Measurements from ENCODE around the gene SAP30L. TPM values are rescaled to one million over a fixed set of nuclear protein-coding genes. Genes with fewer than 3 reads are reported as not detected.

The SAP30L gene
- total RNA-seq, 8 experiments from 2014 or later: 10.0 to 27.3 (median 16.7) TPM

- Histone ChIP-seq H3K27ac (no peak within 1 kb of the TSS), H3K4me3 (peak within 1 kb of the TSS in 4 of 5 donors; percentile 3 to 25 (median 16)), H3K4me1 (replicated peaks in 1 of 2) (peaks cover 5 to 20% of the 10 kb centered on the region in 2 donors)
- WGBS, 10 experiments: 0 to 8% (median 0%) methylated on average over 1 to 5 of the region's 20 CpGs; no CpG with 5 or more reads in 6 of the 10 experiments
- peak in 7 of 8 experiments; percentile 44 to 80 (median 61) for ATAC-seq (replicated peaks in 6 of 8)
- in situ Hi-C loops (cut with MboI; ENCODE audit: low pct_unique_long_range_greater_than_20kb in 2 of 9, low sequenced_read_pairs in 9 of 9, unreplicated experiment in 9 of 9): loop anchor here in 4 of 9 experiments (10.0 to 25.0 kb wide), 2 partner anchors 127 to 134 kb away; no protein-coding TSS in a partner anchor
Observed at GRCh38 chr5:154478224-154478565, 32.4 kb downstream of the SAP30L start, which contains the start of gene HAND1. TSS of gene HAND1 (minus strand) at chr5:154478227. CDS start at chr5:154478008, 219 bp downstream.

- peak in 6 of 8 experiments; percentile 8 to 21 (median 12) for ATAC-seq (replicated peaks in 6 of 8)
- Histone ChIP-seq H3K4me3 (no peak overlapping the region), H3K27ac (no peak overlapping the region), H3K4me1 (replicated peaks in 1 of 2) (peaks cover 5 to 20% of the 10 kb centered on the region in 2 donors)
- in situ Hi-C loops (cut with MboI; ENCODE audit: low pct_unique_long_range_greater_than_20kb in 2 of 9, low sequenced_read_pairs in 9 of 9, unreplicated experiment in 9 of 9): loop anchor here in 4 of 9 experiments (10.0 to 25.0 kb wide), 2 partner anchors 126 to 134 kb away; no protein-coding TSS in a partner anchor
- no CpG with 5 or more reads among the region's 27 CpGs for WGBS, 10 experiments
Observed at GRCh38 chr5:154478752-154479159, 33.0 kb downstream of the SAP30L start.

- WGBS, 10 experiments: 0 to 40% (median 6%) methylated on average over 2 to 10 of the region's 44 CpGs; no CpG with 5 or more reads in 3 of the 10 experiments
- H3K4me3 ChIP-seq: no peak overlapping the region
- in situ Hi-C loops (cut with MboI; ENCODE audit: low pct_unique_long_range_greater_than_20kb in 2 of 9, low sequenced_read_pairs in 9 of 9, unreplicated experiment in 9 of 9): loop anchor here in 4 of 9 experiments (10.0 to 25.0 kb wide), 2 partner anchors 125 to 133 kb away; no protein-coding TSS in a partner anchor
- peaks cover 5 to 23% of the 10 kb centered on the region in 2 donors for H3K4me1 ChIP-seq (replicated peaks in 1 of 2)
- no peak overlapping the region for H3K27ac ChIP-seq
- ATAC-seq (replicated peaks in 6 of 8): peak in 2 of 8 experiments; percentile 2 to 5
Observed at GRCh38 chr5:154479160-154479943, 33.6 kb downstream of the SAP30L start.

- Histone ChIP-seq H3K4me3 (no peak overlapping the region), H3K4me1 (replicated peaks in 1 of 2) (peaks cover 5 to 23% of the 10 kb centered on the region in 2 donors), H3K27ac (no peak overlapping the region)
- in situ Hi-C loops (cut with MboI; ENCODE audit: low pct_unique_long_range_greater_than_20kb in 2 of 9, low sequenced_read_pairs in 9 of 9, unreplicated experiment in 9 of 9): loop anchor here in 4 of 9 experiments (10.0 to 25.0 kb wide), 2 partner anchors 125 to 132 kb away; no protein-coding TSS in a partner anchor
- ATAC-seq (replicated peaks in 6 of 8): no peak
- 0 to 44% (median 13%) methylated on average over 1 to 13 of the region's 31 CpGs; no CpG with 5 or more reads in 1 of the 10 experiments for WGBS, 10 experiments
Observed at GRCh38 chr5:154479944-154480750, 34.4 kb downstream of the SAP30L start.

GRCh38 chr5:154480847-154481246 is 35.0 kb downstream of the SAP30L start:
- Histone ChIP-seq H3K4me3 (no peak overlapping the region), H3K27ac (no peak overlapping the region), H3K4me1 (replicated peaks in 1 of 2) (peaks cover 5 to 23% of the 10 kb centered on the region in 2 donors)
- in situ Hi-C loops (cut with MboI; ENCODE audit: low pct_unique_long_range_greater_than_20kb in 2 of 9, low sequenced_read_pairs in 9 of 9, unreplicated experiment in 9 of 9): loop anchor here in 3 of 9 experiments (25.0 kb wide), 1 partner anchor 131 kb away; no protein-coding TSS in a partner anchor
- ATAC-seq (replicated peaks in 6 of 8): no peak
- WGBS, 10 experiments: 0 to 47% (median 10%) methylated on average over 1 to 3 of the region's 3 CpGs; no CpG with 5 or more reads in 6 of the 10 experiments

- no peak overlapping the region for H3K4me3 ChIP-seq
- in situ Hi-C loops (cut with MboI; ENCODE audit: low pct_unique_long_range_greater_than_20kb in 2 of 9, low sequenced_read_pairs in 9 of 9, unreplicated experiment in 9 of 9): loop anchor here in 3 of 9 experiments (25.0 kb wide), 1 partner anchor 131 kb away; no protein-coding TSS in a partner anchor
- H3K27ac ChIP-seq: no peak overlapping the region
- peaks cover 5 to 23% of the 10 kb centered on the region in 2 donors for H3K4me1 ChIP-seq (replicated peaks in 1 of 2)
- 0 to 22% (median 5%) methylated on average over 1 to 9 of the region's 11 CpGs for WGBS, 10 experiments
- ATAC-seq (replicated peaks in 6 of 8): peak in 2 of 8 experiments; percentile 24 to 29
Observed at GRCh38 chr5:154481584-154482381, 36.0 kb downstream of the SAP30L start.

- 0 to 53% (median 11%) methylated on average over 3 to 25 of the region's 49 CpGs; no CpG with 5 or more reads in 3 of the 10 experiments for WGBS, 10 experiments
- Histone ChIP-seq H3K27ac (no peak overlapping the region), H3K4me3 (no peak overlapping the region), H3K4me1 (replicated peaks in 1 of 2) (peaks cover 5 to 16% of the 10 kb centered on the region in 2 donors)
- in situ Hi-C loops (cut with MboI; ENCODE audit: low pct_unique_long_range_greater_than_20kb in 2 of 9, low sequenced_read_pairs in 9 of 9, unreplicated experiment in 9 of 9): loop anchor here in 3 of 9 experiments (25.0 kb wide), 1 partner anchor 130 kb away; no protein-coding TSS in a partner anchor
- ATAC-seq (replicated peaks in 6 of 8): peak in 5 of 8 experiments; percentile 21 to 69 (median 57)
Observed at GRCh38 chr5:154482528-154483449, 37.0 kb downstream of the SAP30L start.

- Histone ChIP-seq H3K4me3 (no peak overlapping the region), H3K27ac (no peak overlapping the region), H3K4me1 (replicated peaks in 1 of 2) (peaks cover 5 to 11% of the 10 kb centered on the region in 2 donors)
- ATAC-seq (replicated peaks in 6 of 8): no peak
- 0 to 31% (median 5%) methylated on average over 3 to 27 of the region's 34 CpGs for WGBS, 10 experiments
- in situ Hi-C loops (cut with MboI; ENCODE audit: low pct_unique_long_range_greater_than_20kb in 2 of 9, low sequenced_read_pairs in 9 of 9, unreplicated experiment in 9 of 9): loop anchor here in 3 of 9 experiments (25.0 kb wide), 1 partner anchor 128 kb away; no protein-coding TSS in a partner anchor
Observed at GRCh38 chr5:154483654-154484392, 38.0 kb downstream of the SAP30L start.

GRCh38 chr5:154484393-154485095 is 38.7 kb downstream of the SAP30L start:
- no peak for ATAC-seq (replicated peaks in 6 of 8)
- Histone ChIP-seq H3K4me3 (no peak overlapping the region), H3K4me1 (replicated peaks in 1 of 2) (peaks cover 5 to 11% of the 10 kb centered on the region in 2 donors), H3K27ac (no peak overlapping the region)
- 0 to 30% (median 1%) methylated on average over 2 to 15 of the region's 15 CpGs for WGBS, 10 experiments
- in situ Hi-C loops (cut with MboI; ENCODE audit: low pct_unique_long_range_greater_than_20kb in 2 of 9, low sequenced_read_pairs in 9 of 9, unreplicated experiment in 9 of 9): loop anchor here in 3 of 9 experiments (25.0 kb wide), 1 partner anchor 128 kb away; no protein-coding TSS in a partner anchor

- Histone ChIP-seq H3K27ac (no peak overlapping the region), H3K4me3 (no peak overlapping the region), H3K4me1 (replicated peaks in 1 of 2) (peaks cover 5 to 11% of the 10 kb centered on the region in 2 donors)
- in situ Hi-C loops (cut with MboI; ENCODE audit: low pct_unique_long_range_greater_than_20kb in 2 of 9, low sequenced_read_pairs in 9 of 9, unreplicated experiment in 9 of 9): loop anchor here in 3 of 9 experiments (25.0 kb wide), 1 partner anchor 127 kb away; no protein-coding TSS in a partner anchor
- 0 to 43% (median 0%) methylated on average over 1 to 2 of the region's 2 CpGs; no CpG with 5 or more reads in 2 of the 10 experiments for WGBS, 10 experiments
- no peak for ATAC-seq (replicated peaks in 6 of 8)
Observed at GRCh38 chr5:154485096-154485491, 39.3 kb downstream of the SAP30L start.
